Activated naive CD4-positive, alpha-beta T cell treated with anti-CD3 and anti-CD28 coated beads, Interleukin-2, amount 10 ng/mL, durations not matched to agents 7 days and 5 days (primary cell): ENCODE results near the gene TFAP2B.
A peak's percentile ranks its signal among the peaks of the same experiment; 100 is the strongest.

Experiments
- CTCF ChIA-PET: fragments of 350-600 bp; sonication (Branson Sonifier 250); formaldehyde crosslinking; loops from one replicate; lab custom pipeline; 2021; ENCODE audit warnings: antibody characterized with exemption; lab: Charles Lee
- DNase-seq: peaks from one replicate; pipeline ENCODE4 v3.0.0-alpha.2; 2020
- H3K27ac Mint-ChIP-seq: one replicate; pipeline ENCODE4 v1.8.0; 2021; ENCODE audit warnings: mild to moderate bottlenecking, moderate library complexity, mixed read lengths
- H3K27me3 Mint-ChIP-seq: one replicate; pipeline ENCODE4 v1.8.0; 2021; ENCODE audit warnings: mild to moderate bottlenecking, mixed read lengths
- H3K36me3 Mint-ChIP-seq: one replicate; pipeline ENCODE4 v1.8.0; 2021; ENCODE audit warnings: mixed read lengths
- H3K4me1 Mint-ChIP-seq: one replicate; pipeline ENCODE4 v1.8.0; 2021; ENCODE audit warnings: mixed read lengths
- H3K4me3 Mint-ChIP-seq: one replicate; pipeline ENCODE4 v1.8.0; 2021; ENCODE audit warnings: mild to moderate bottlenecking, moderate library complexity, mixed read lengths
- H3K9me3 Mint-ChIP-seq: one replicate; pipeline ENCODE4 v1.8.0; 2021; ENCODE audit warnings: mixed read lengths

The TFAP2B gene

GRCh38 chr6:50848989-50849795 lies 30.5 kb downstream of the TFAP2B start:
- no peak for DNase-seq
- Mint-ChIP-seq H3K36me3 (no peaks in the 10 kb centered on the region), H3K27me3 (peaks cover 76% of the 10 kb centered on the region), H3K9me3 (no peaks in the 10 kb centered on the region), H3K27ac (no peak overlapping the region), H3K4me1 (no peaks in the 10 kb centered on the region), H3K4me3 (no peak overlapping the region)
- CTCF ChIA-PET, result no interaction called here

DNA sequence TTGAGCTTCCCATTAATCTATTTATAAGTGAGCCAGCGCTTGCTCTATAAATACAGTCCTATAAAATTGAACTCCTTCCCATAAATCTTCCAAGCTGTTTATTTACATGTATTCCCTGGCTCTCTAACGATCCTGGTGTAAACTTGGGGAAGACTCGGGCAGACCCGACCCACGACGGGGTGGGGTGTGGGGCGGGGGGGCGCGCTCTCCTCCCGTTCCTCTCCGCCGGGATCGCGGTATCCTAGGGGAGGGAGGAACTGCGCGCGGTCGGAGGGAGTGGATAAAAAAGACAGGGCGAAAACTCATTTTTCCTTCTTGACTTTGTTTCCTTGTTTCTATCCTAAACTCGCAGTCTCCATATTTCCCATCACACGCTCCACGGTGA lies 31.1 kb downstream of the TFAP2B start:
- H3K27ac Mint-ChIP-seq, result no peak overlapping the region
- CTCF ChIA-PET, result no interaction called here

GRCh38 chr6:50850223-50851048 lies 31.8 kb downstream of the TFAP2B start:
- CTCF ChIA-PET, result no interaction called here
- Mint-ChIP-seq H3K9me3 (no peaks in the 10 kb centered on the region), H3K4me3 (no peak overlapping the region), H3K4me1 (no peaks in the 10 kb centered on the region), H3K36me3 (no peaks in the 10 kb centered on the region), H3K27ac (peak overlapping the region; percentile 60), H3K27me3 (peaks cover 63% of the 10 kb centered on the region)
- no peak for DNase-seq

More for the DNA sequence above, 31.1 kb downstream of the TFAP2B start:
- Mint-ChIP-seq H3K4me3 (no peak overlapping the region), H3K4me1 (no peaks in the 10 kb centered on the region), H3K9me3 (no peaks in the 10 kb centered on the region), H3K36me3 (no peaks in the 10 kb centered on the region), H3K27me3 (peaks cover 70% of the 10 kb centered on the region)
- DNase-seq, result no peak

- CTCF ChIA-PET, result no interaction called here
- no peaks in the 10 kb centered on the region for H3K36me3 Mint-ChIP-seq
- no peak for DNase-seq
- no peak overlapping the region for H3K27ac Mint-ChIP-seq
- H3K27me3 Mint-ChIP-seq, result peaks cover 55% of the 10 kb centered on the region
- H3K4me3 Mint-ChIP-seq, result no peak overlapping the region
- H3K9me3 Mint-ChIP-seq, result no peaks in the 10 kb centered on the region
- H3K4me1 Mint-ChIP-seq, result no peaks in the 10 kb centered on the region
These were observed 32.6 kb downstream of the TFAP2B start for GRCh38 chr6:50851049-50851845.

DNA sequence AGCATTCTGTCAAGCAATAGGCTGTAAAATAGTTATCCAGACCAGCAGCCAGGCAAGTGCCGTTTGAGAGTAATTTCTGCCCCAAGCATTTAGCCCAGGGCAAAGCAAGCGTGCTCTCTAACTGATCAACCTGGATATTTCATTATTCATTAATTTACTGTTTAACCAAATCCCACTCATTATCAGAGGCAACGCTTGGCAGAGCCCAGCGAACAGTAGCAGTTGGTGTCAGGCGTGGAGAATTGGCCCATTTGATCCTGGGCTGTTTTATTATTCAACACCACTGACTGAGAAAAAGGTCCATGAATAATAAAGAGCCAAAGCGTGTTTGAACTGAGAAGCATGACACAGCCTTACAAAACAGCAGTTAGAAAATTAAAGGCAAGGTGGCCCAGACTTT lies 35.3 kb downstream of the TFAP2B start:
- H3K27me3 Mint-ChIP-seq, result peaks cover 33% of the 10 kb centered on the region
- CTCF ChIA-PET, result no interaction called here
- no peaks in the 10 kb centered on the region for H3K36me3 Mint-ChIP-seq
- no peaks in the 10 kb centered on the region for H3K9me3 Mint-ChIP-seq
- no peaks in the 10 kb centered on the region for H3K4me1 Mint-ChIP-seq
- DNase-seq, result no peak
- H3K4me3 Mint-ChIP-seq, result no peak overlapping the region
- H3K27ac Mint-ChIP-seq, result no peak overlapping the region

DNA sequence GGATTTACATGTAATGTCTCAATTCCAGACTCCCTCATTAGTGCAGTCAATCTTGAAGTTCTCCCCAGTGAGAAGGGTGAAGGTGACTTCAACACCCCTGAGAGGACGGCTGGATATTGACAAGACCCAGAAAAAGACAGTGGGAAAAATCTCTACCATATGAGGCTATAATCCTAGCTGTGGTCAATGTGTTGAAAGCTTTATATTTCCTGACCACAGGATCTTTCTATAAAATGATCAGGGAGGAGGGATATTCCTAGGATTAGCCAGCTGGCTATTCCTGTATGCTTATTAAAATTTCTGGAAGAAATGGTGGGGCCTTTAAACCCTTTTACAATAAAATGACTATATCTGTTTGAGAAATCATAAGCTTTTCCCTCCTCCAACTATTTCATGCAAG lies 43.0 kb downstream of the TFAP2B start:
- no peaks in the 10 kb centered on the region for H3K36me3 Mint-ChIP-seq
- H3K4me1 Mint-ChIP-seq, result no peaks in the 10 kb centered on the region
- DNase-seq, result no peak
- CTCF ChIA-PET, result no interaction called here
- H3K4me3 Mint-ChIP-seq, result no peak overlapping the region
- no peaks in the 10 kb centered on the region for H3K9me3 Mint-ChIP-seq
- H3K27ac Mint-ChIP-seq, result no peak overlapping the region
- no peaks in the 10 kb centered on the region for H3K27me3 Mint-ChIP-seq

GRCh38 chr6:50862176-50862575 lies 43.5 kb downstream of the TFAP2B start:
- no peaks in the 10 kb centered on the region for H3K4me1 Mint-ChIP-seq
- H3K36me3 Mint-ChIP-seq, result no peaks in the 10 kb centered on the region
- no peak overlapping the region for H3K27ac Mint-ChIP-seq
- no peak overlapping the region for H3K4me3 Mint-ChIP-seq
- no peaks in the 10 kb centered on the region for H3K27me3 Mint-ChIP-seq
- no peaks in the 10 kb centered on the region for H3K9me3 Mint-ChIP-seq
- CTCF ChIA-PET, result no interaction called here
- no peak for DNase-seq

- no peaks in the 10 kb centered on the region for H3K9me3 Mint-ChIP-seq
- H3K4me3 Mint-ChIP-seq, result no peak overlapping the region
- CTCF ChIA-PET, result no interaction called here
- no peaks in the 10 kb centered on the region for H3K27me3 Mint-ChIP-seq
- no peak overlapping the region for H3K27ac Mint-ChIP-seq
- no peaks in the 10 kb centered on the region for H3K4me1 Mint-ChIP-seq
- no peak for DNase-seq
- no peaks in the 10 kb centered on the region for H3K36me3 Mint-ChIP-seq
These were observed 45.9 kb downstream of the TFAP2B start for GRCh38 chr6:50864601-50865000.

- H3K9me3 Mint-ChIP-seq, result no peaks in the 10 kb centered on the region
- no peak overlapping the region for H3K4me3 Mint-ChIP-seq
- H3K36me3 Mint-ChIP-seq, result no peaks in the 10 kb centered on the region
- no peaks in the 10 kb centered on the region for H3K4me1 Mint-ChIP-seq
- no peak overlapping the region for H3K27ac Mint-ChIP-seq
- CTCF ChIA-PET, result no interaction called here
- no peak for DNase-seq
- H3K27me3 Mint-ChIP-seq, result no peaks in the 10 kb centered on the region
These were observed 49.8 kb downstream of the TFAP2B start for GRCh38 chr6:50868466-50868865.

GRCh38 chr6:50873167-50873566 lies 54.5 kb downstream of the TFAP2B start:
- DNase-seq, result no peak
- no peaks in the 10 kb centered on the region for H3K27me3 Mint-ChIP-seq
- CTCF ChIA-PET, result no interaction called here
- H3K4me3 Mint-ChIP-seq, result no peak overlapping the region
- no peak overlapping the region for H3K27ac Mint-ChIP-seq
- H3K36me3 Mint-ChIP-seq, result no peaks in the 10 kb centered on the region
- no peaks in the 10 kb centered on the region for H3K4me1 Mint-ChIP-seq
- no peaks in the 10 kb centered on the region for H3K9me3 Mint-ChIP-seq

GRCh38 chr6:50884364-50884763 lies 65.7 kb downstream of the TFAP2B start:
- CTCF ChIA-PET, result no interaction called here
- Mint-ChIP-seq H3K27ac (no peak overlapping the region), H3K4me3 (no peak overlapping the region), H3K9me3 (no peaks in the 10 kb centered on the region), H3K36me3 (no peaks in the 10 kb centered on the region), H3K27me3 (no peaks in the 10 kb centered on the region), H3K4me1 (no peaks in the 10 kb centered on the region)
- DNase-seq, result no peak

GRCh38 chr6:50887112-50887511 lies 68.4 kb downstream of the TFAP2B start:
- CTCF ChIA-PET, result no interaction called here
- H3K4me3 Mint-ChIP-seq, result no peak overlapping the region
- no peaks in the 10 kb centered on the region for H3K27me3 Mint-ChIP-seq
- H3K27ac Mint-ChIP-seq, result no peak overlapping the region
- no peaks in the 10 kb centered on the region for H3K4me1 Mint-ChIP-seq
- H3K9me3 Mint-ChIP-seq, result no peaks in the 10 kb centered on the region
- H3K36me3 Mint-ChIP-seq, result no peaks in the 10 kb centered on the region
- no peak for DNase-seq

- H3K27me3 Mint-ChIP-seq, result no peaks in the 10 kb centered on the region
- H3K4me1 Mint-ChIP-seq, result no peaks in the 10 kb centered on the region
- H3K9me3 Mint-ChIP-seq, result no peaks in the 10 kb centered on the region
- H3K4me3 Mint-ChIP-seq, result no peak overlapping the region
- no peak for DNase-seq
- no peaks in the 10 kb centered on the region for H3K36me3 Mint-ChIP-seq
- CTCF ChIA-PET, result no interaction called here
- no peak overlapping the region for H3K27ac Mint-ChIP-seq
These were observed 70.8 kb downstream of the TFAP2B start for GRCh38 chr6:50889497-50889896.

- CTCF ChIA-PET, result no interaction called here
- Mint-ChIP-seq H3K4me3 (no peak overlapping the region), H3K4me1 (no peaks in the 10 kb centered on the region), H3K9me3 (no peaks in the 10 kb centered on the region), H3K27me3 (no peaks in the 10 kb centered on the region), H3K27ac (no peak overlapping the region), H3K36me3 (no peaks in the 10 kb centered on the region)
- DNase-seq, result no peak
These were observed 71.3 kb downstream of the TFAP2B start for GRCh38 chr6:50889935-50890334.
